ENCODE data around the gene PHKG2. TPM values are rescaled to one million over a fixed set of nuclear protein-coding genes. Genes with fewer than 3 reads are reported as not detected.

Gene PHKG2
- total RNA-seq, 2 experiments from 2014 or later, result 27.8 to 30.3 TPM

DNA sequence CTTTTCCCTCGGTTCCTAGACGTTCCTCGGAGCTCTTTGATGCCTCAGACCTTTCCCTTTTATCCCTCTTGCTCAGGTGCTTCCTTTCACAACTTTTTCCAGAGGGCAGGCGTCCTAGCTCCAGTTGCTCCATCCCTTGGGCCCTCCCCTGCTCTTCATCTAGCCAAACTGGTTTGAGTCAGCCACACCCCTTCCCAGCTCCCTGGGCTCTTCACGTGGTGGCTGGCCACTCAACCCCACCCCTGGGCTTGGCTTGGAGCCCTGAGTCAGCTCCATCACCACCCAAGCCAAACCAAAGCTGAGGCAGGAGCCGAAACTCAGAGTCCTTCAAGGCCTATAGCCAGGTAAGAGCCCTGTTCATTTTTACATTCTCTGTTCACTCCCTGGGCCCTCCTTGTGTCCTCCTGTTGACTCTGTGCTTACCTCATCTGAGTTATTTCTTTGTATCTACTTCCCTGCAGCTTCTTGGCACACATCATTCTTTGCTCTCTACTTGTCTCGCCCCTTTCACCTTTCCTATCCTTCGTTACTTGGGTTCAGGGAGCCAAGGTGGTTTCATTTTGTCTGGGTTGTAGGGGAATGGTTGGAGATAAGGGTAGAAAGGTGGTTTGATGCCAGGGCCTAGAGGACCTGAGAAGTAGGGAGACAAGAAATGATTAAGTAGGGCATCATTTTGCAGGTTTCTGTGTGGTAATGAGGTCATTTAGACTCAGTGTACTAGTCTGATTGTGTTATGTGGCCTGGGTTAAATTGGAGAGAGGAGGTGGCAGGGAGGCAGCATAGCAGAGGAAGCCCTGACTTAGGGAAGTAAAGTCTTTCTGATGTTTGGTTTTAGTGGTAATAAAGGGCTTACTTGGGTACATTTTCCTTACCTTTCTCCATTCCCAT lies 7.6 kb upstream of the PHKG2 start:
- Mint-ChIP-seq H3K27me3 (no peaks in the 10 kb centered on the region), H3K4me1 (ENCODE audit: low read depth) (peaks cover 10% of the 10 kb centered on the region), H3K9me3 (no peaks in the 10 kb centered on the region), H3K27ac (peak overlapping the region; percentile 58), H3K36me3 (ENCODE audit: low read depth) (peaks cover 56% of the 10 kb centered on the region), H3K4me3 (no peak overlapping the region)
- ChIA-PET POLR2A (interaction anchor here (0.9 to 1.5 kb wide), 3 partner anchors 8 to 10 kb away, joined by 3 to 5 read pairs (median 3); partner anchors contain the start of gene PHKG2), CTCF (interaction anchor here (1.3 kb wide), 1 partner anchor 104 kb away, joined by 3 read pairs; no protein-coding TSS in a partner anchor)
- TF ChIP-seq, protein P1, sequence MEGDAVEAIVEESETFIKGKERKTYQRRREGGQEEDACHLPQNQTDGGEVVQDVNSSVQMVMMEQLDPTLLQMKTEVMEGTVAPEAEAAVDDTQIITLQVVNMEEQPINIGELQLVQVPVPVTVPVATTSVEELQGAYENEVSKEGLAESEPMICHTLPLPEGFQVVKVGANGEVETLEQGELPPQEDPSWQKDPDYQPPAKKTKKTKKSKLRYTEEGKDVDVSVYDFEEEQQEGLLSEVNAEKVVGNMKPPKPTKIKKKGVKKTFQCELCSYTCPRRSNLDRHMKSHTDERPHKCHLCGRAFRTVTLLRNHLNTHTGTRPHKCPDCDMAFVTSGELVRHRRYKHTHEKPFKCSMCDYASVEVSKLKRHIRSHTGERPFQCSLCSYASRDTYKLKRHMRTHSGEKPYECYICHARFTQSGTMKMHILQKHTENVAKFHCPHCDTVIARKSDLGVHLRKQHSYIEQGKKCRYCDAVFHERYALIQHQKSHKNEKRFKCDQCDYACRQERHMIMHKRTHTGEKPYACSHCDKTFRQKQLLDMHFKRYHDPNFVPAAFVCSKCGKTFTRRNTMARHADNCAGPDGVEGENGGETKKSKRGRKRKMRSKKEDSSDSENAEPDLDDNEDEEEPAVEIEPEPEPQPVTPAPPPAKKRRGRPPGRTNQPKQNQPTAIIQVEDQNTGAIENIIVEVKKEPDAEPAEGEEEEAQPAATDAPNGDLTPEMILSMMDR (IDR thresholded peaks at IDR 0.05), result no peak
- intact Hi-C loops (cut with micrococcal nuclease), result no loop called here
- DNase-seq (no peak), ATAC-seq (peak; percentile 49)

DNA sequence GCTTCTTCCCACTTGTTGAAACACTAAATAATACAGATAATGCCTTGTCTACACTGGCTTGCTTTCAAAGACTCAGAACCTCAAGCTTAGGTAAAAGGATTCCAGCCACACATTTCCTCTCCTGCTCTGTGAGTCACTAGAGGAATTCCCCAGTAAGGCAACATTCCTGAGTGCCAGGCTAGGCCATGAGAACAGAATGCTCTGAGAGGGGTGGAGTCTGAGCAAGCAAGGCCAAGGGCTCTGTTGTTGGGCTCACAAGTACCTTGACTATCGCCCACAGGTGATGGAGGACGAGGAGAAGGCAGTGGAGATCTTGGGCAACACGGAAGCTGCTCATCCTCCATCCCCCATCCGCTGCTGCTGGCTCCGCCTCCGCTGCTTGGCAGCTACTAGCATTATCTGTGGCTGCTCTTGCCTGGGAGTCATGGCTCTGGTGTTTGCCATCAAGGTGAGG lies 6.7 kb upstream of the PHKG2 start:
- DNase-seq, result no peak
- H3K27ac Mint-ChIP-seq, result peak overlapping the region; percentile 4
- POLR2A ChIA-PET, result interaction anchor here (1.5 to 1.9 kb wide), 2 partner anchors 9 kb away, joined by 3 to 5 read pairs; no protein-coding TSS in a partner anchor
- no peaks in the 10 kb centered on the region for H3K27me3 Mint-ChIP-seq
- peaks cover 49% of the 10 kb centered on the region for H3K36me3 Mint-ChIP-seq (ENCODE audit: low read depth)
- H3K4me3 Mint-ChIP-seq, result no peak overlapping the region
- no peaks in the 10 kb centered on the region for H3K9me3 Mint-ChIP-seq
- intact Hi-C loops (cut with micrococcal nuclease), result no loop called here
- no peak for ATAC-seq
- H3K4me1 Mint-ChIP-seq (ENCODE audit: low read depth), result peaks cover 10% of the 10 kb centered on the region
- CTCF ChIA-PET, result interaction anchor here (1.3 kb wide), 1 partner anchor 103 kb away, joined by 3 read pairs; no protein-coding TSS in a partner anchor
- TF ChIP-seq, protein P1 (IDR thresholded peaks at IDR 0.05), result no peak

DNA sequence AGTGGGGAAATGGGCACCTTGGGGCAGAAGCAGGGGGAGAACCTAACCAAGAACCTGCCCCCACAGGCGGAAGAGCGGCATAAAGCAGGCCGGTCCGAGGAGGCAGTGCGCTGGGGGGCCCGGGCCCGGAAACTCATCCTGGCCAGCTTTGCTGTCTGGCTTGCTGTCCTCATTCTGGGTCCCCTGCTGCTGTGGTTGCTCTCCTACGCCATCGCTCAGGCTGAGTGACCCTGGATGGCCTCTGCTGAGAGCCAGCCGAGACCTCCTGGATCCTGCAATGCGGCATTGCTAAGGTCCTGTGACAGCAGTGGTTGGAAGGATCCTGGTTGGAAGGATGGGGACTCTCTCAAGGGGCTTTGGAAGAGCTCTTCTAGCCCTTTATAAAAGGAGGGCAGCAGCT lies 4.5 kb upstream of the PHKG2 start:
- POLR2A ChIA-PET, result interaction anchor here (1.7 to 1.9 kb wide), 2 partner anchors 11 to 20 kb away, joined by 3 to 5 read pairs; no protein-coding TSS in a partner anchor
- intact Hi-C loops (cut with micrococcal nuclease), result no loop called here
- H3K27me3 Mint-ChIP-seq, result no peaks in the 10 kb centered on the region
- no peak overlapping the region for H3K27ac Mint-ChIP-seq
- CTCF ChIA-PET, result no interaction called here
- DNase-seq, result no peak
- TF ChIP-seq, protein P1 (IDR thresholded peaks at IDR 0.05), result no peak
- no peak for ATAC-seq
- peaks cover 39% of the 10 kb centered on the region for H3K36me3 Mint-ChIP-seq (ENCODE audit: low read depth)
- peaks cover 19% of the 10 kb centered on the region for H3K4me1 Mint-ChIP-seq (ENCODE audit: low read depth)
- H3K9me3 Mint-ChIP-seq, result no peaks in the 10 kb centered on the region
- no peak overlapping the region for H3K4me3 Mint-ChIP-seq

DNA sequence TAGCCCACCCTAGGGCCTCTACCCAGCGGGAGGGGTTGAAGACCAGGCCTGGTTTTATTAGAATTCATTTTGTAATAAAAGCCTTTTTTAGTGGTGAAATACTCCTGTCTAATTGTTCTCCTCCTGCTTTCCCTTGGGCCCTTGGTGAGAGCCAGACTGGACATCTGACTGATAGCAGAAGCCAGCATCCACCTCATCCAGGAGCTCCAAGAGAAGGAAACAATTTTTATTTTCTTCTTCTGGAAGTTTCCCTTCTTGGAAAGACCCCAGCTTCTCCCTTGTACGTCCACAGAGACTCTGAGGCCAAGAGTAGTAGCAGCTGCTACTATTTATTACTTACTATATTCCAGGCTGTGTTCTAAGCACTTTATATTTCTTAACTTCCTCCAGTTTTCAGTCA lies 4.0 kb upstream of the PHKG2 start:
- TF ChIP-seq, protein P1 (IDR thresholded peaks at IDR 0.05), result no peak
- CTCF ChIA-PET, result no interaction called here
- intact Hi-C loops (cut with micrococcal nuclease), result no loop called here

DNA sequence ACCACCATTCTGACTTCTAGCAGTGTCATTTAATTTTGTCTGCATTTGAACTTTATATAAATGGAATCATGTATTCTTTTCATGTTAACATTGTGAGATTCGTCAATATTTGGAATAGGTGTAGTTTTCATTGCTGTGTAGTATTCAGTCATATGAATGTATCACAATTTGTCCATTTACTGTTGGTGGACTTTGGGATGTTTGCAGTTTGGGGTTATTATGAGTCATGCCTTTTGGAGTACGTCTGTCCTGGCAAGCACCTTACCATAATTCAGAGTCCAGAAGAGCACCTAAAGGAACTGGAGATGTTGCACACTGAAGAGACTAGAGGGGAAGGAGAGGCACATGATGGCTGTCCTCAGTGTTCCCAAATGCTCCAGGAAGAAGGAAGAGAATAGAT lies 3.1 kb upstream of the PHKG2 start:
- DNase-seq, result no peak
- H3K27me3 Mint-ChIP-seq, result no peaks in the 10 kb centered on the region
- peak overlapping the region; percentile 21 for H3K27ac Mint-ChIP-seq
- intact Hi-C loops (cut with micrococcal nuclease), result no loop called here
- POLR2A ChIA-PET, result no interaction called here
- H3K4me3 Mint-ChIP-seq, result no peak overlapping the region
- H3K4me1 Mint-ChIP-seq (ENCODE audit: low read depth), result peaks cover 25% of the 10 kb centered on the region
- ATAC-seq, result no peak
- H3K36me3 Mint-ChIP-seq (ENCODE audit: low read depth), result peaks cover 40% of the 10 kb centered on the region
- no peaks in the 10 kb centered on the region for H3K9me3 Mint-ChIP-seq
- TF ChIP-seq, protein P1 (IDR thresholded peaks at IDR 0.05), result no peak
- CTCF ChIA-PET, result no interaction called here

More for the DNA sequence above, 4.0 kb upstream of the PHKG2 start:
- Mint-ChIP-seq H3K36me3 (ENCODE audit: low read depth) (peaks cover 36% of the 10 kb centered on the region), H3K27me3 (no peaks in the 10 kb centered on the region), H3K27ac (no peak overlapping the region), H3K9me3 (no peaks in the 10 kb centered on the region), H3K4me1 (ENCODE audit: low read depth) (peaks cover 19% of the 10 kb centered on the region), H3K4me3 (no peak overlapping the region)
- POLR2A ChIA-PET, result no interaction called here
- DNase-seq (no peak), ATAC-seq (no peak)
